ENCODE results near the gene NPL.

GRCh38 chr1:182765391-182765790 is 24.2 kb upstream of the NPL start:
- TF ChIP-seq CTCF (CRISPR knock-in tag; IDR thresholded peaks at IDR 0.05) (no peak), TAF1 (CRISPR knock-in tag; IDR thresholded peaks at IDR 0.05) (no peak), SRF (IDR thresholded peaks at IDR 0.05; ENCODE audit: low read depth, low read length) (no peak), ZBTB34 (CRISPR knock-in tag; IDR thresholded peaks at IDR 0.05) (no peak), GABPA (IDR thresholded peaks at IDR 0.05; ENCODE audit: low read depth, low read length) (no peak), GABPA (CRISPR knock-in tag; IDR thresholded peaks at IDR 0.05; ENCODE audit: low read depth) (no peak), CBFB (CRISPR knock-in tag; IDR thresholded peaks at IDR 0.05) (no peak), RELA (CRISPR knock-in tag; IDR thresholded peaks at IDR 0.05) (no peak), ZNF770 (CRISPR knock-in tag; IDR thresholded peaks at IDR 0.05) (no peak), POLR2A (IDR thresholded peaks at IDR 0.05; ENCODE audit: insufficient read depth in 1 of 2, low read depth in 2 of 2, low read length in 2 of 2) (no peak), SIN3A (IDR thresholded peaks at IDR 0.05; ENCODE audit: borderline replicate concordance, low read depth, low read length) (no peak), ZNF678 (CRISPR knock-in tag; IDR thresholded peaks at IDR 0.05) (no peak), BRCA1 (CRISPR knock-in tag; IDR thresholded peaks at IDR 0.05) (no peak), PAX8 (CRISPR knock-in tag; IDR thresholded peaks at IDR 0.05; ENCODE audit: borderline replicate concordance) (no peak)

All from HepG2 (cell line).